HepG2 (cell line): ENCODE data around the gene TRPM1. TPM values are rescaled to one million over a fixed set of nuclear protein-coding genes. Genes with fewer than 3 reads are reported as not detected.

Experiments
- ATAC-seq: fragments of 200-7000 bp; cut with Tn5 transposase; 3 replicates; pipeline ENCODE4 v1.9.1; 2020; ENCODE audit warnings: mild to moderate bottlenecking, moderate library complexity
- BruUV-seq: library from RNA; stranded (reverse); fragments of 400-500 nt; replicated peaks from 2 replicates; lab custom pipeline; 2021; lab: Mats Ljungman, UMichigan
- CTCF ChIA-PET: fragments of 300-600 bp; formaldehyde crosslinking; extraction: SDS; loops from one replicate; lab custom pipeline; 2021; ENCODE audit warnings: low total read pairs, inconsistent platforms, low intra/inter-chr PET ratio; lab: Yijun Ruan, JAX
- POLR2A ChIA-PET: fragments of 350-600 bp; sonication (Branson Sonifier 250); formaldehyde crosslinking; loops from one replicate; lab custom pipeline; 2020; ENCODE audit warnings: antibody characterized with exemption, inconsistent platforms; lab: Yijun Ruan, JAX
- DNase-seq: peaks from one replicate; pipeline ENCODE4 v3.0.0-alpha.2; 2015; ENCODE audit warnings: low spot score
- FAIRE-seq: peaks from 3 replicates; lab custom pipeline; 2011; peaks lifted over from hg19 to GRCh38; lab: Jason Lieb, UNC
- H2AFZ ChIP-seq: one replicate; pipeline ENCODE4 v1.6.1; 2011; ENCODE audit warnings: low read length, inconsistent platforms
- H3K27ac ChIP-seq: fragments of 300-600 bp; 3 replicates; pipeline ENCODE4 v1.8.0; 2011; ENCODE audit warnings: mixed run types, mild to moderate bottlenecking, mixed read lengths, low read length, inconsistent platforms; ENCODE audit not compliant: insufficient read depth; ENCODE audit errors: extremely low read length
- H3K27me3 ChIP-seq, 2 experiments: fragments of 200-600 bp in 1 of 2; 2 replicates in 1 of 2; 3 replicates in 1 of 2; pipeline versions ENCODE4 v1.6.0 to v1.8.0; 2011; ENCODE audit warnings: low read length in 2 of 2, mild to moderate bottlenecking in 2 of 2, moderate library complexity in 2 of 2, inconsistent platforms in 1 of 2; ENCODE audit not compliant: insufficient read depth in 2 of 2, control insufficient read depth in 1 of 2
- H3K36me3 ChIP-seq, 2 experiments: fragments of 200-600 bp in 1 of 2; replicated peaks in 1 of 2; 2 replicates in 1 of 2; 3 replicates in 1 of 2; pipeline versions ENCODE4 v1.5.1 to v1.8.0; 2011; ENCODE audit warnings: low read length in 2 of 2, inconsistent platforms in 1 of 2; ENCODE audit not compliant: insufficient read depth in 2 of 2, control insufficient read depth in 1 of 2
- H3K4me1 ChIP-seq: 2 replicates; pipeline ENCODE4 v1.5.1; 2012; ENCODE audit warnings: low read length, inconsistent platforms; ENCODE audit not compliant: insufficient read depth
- H3K4me2 ChIP-seq: 2 replicates; pipeline ENCODE4 v1.6.0; 2011; ENCODE audit warnings: low read depth, low read length, inconsistent platforms
- H3K4me3 ChIP-seq, 3 experiments: fragments of 200-600 bp in 1 of 3; sonication (generic), shearing (Covaris generic) in 1 of 3; replicated peaks in 1 of 3; 2 replicates each; pipeline ENCODE4 v1.5.1; 2011 to 2016; ENCODE audit warnings: low read length in 3 of 3, inconsistent platforms in 2 of 3, low read depth in 2 of 3, mild to moderate bottlenecking in 2 of 3, control low read depth in 1 of 3, mixed read lengths in 1 of 3; ENCODE audit not compliant: insufficient read depth in 1 of 3
- H3K79me2 ChIP-seq: one replicate; pipeline ENCODE4 v1.6.1; 2011; ENCODE audit warnings: low read length, inconsistent platforms; ENCODE audit not compliant: insufficient read depth
- H3K9ac ChIP-seq: 2 replicates; pipeline ENCODE4 v1.6.0; 2011; ENCODE audit warnings: mild to moderate bottlenecking, low read depth, low read length, inconsistent platforms; ENCODE audit not compliant: insufficient read depth
- H3K9me3 ChIP-seq: 2 replicates; pipeline ENCODE4 v1.5.1; 2012; ENCODE audit warnings: mild to moderate bottlenecking, low read length
- H4K20me1 ChIP-seq: 2 replicates; pipeline ENCODE4 v1.6.0; 2011; ENCODE audit warnings: inconsistent platforms, mild to moderate bottlenecking, low read length, moderate library complexity; ENCODE audit not compliant: insufficient read depth
- ATF7 ChIP-seq, 2 experiments: fragments of 450-650 bp in 1 of 2; sonication (generic) in 1 of 2; formaldehyde crosslinking in 1 of 2; IDR thresholded peaks; 2 replicates each; pipeline versions ENCODE4 v1.4.0 to v1.6.1; 2016 to 2020; ENCODE audit warnings: antibody characterized with exemption in 1 of 2, mild to moderate bottlenecking in 1 of 2, missing genetic modification reagents in 1 of 2
- ISX ChIP-seq: sonication (generic); formaldehyde crosslinking; conservative IDR thresholded peaks from 2 replicates; pipeline ENCODE4 v1.5.0; 2020; ENCODE audit warnings: missing genetic modification reagents
- MAX ChIP-seq: IDR thresholded peaks from 2 replicates; pipeline ENCODE4 v1.6.1; 2012; ENCODE audit warnings: inconsistent platforms
- NFKB2 ChIP-seq: sonication (generic); formaldehyde crosslinking; IDR thresholded peaks from 2 replicates; pipeline ENCODE4 v1.4.0; 2020; ENCODE audit warnings: missing genetic modification reagents, borderline replicate concordance
- PAX8 ChIP-seq: sonication (generic); formaldehyde crosslinking; IDR thresholded peaks from 2 replicates; pipeline ENCODE4 v1.8.0; 2022; ENCODE audit warnings: mild to moderate bottlenecking, missing genetic modification reagents, borderline replicate concordance
- SATB2 ChIP-seq: sonication (generic); formaldehyde crosslinking; IDR thresholded peaks from 2 replicates; pipeline ENCODE4 v1.5.0; 2020; ENCODE audit warnings: missing genetic modification reagents
- TMF1 ChIP-seq: sonication (generic); formaldehyde crosslinking; IDR thresholded peaks from 2 replicates; pipeline ENCODE4 v1.8.1; 2022; ENCODE audit warnings: low read depth, missing genetic modification reagents
- ZBTB1 ChIP-seq: sonication (generic); formaldehyde crosslinking; IDR thresholded peaks from 2 replicates; pipeline ENCODE4 v1.4.0; 2020; ENCODE audit warnings: missing genetic modification reagents, borderline replicate concordance
- ZBTB49 ChIP-seq: sonication (generic); formaldehyde crosslinking; IDR thresholded peaks from 2 replicates; pipeline ENCODE4 v1.4.0; 2020; ENCODE audit warnings: missing genetic modification reagents, borderline replicate concordance
- ZFP1 ChIP-seq: IDR thresholded peaks from 2 replicates; pipeline ENCODE4 v1.6.1; 2016
- ZMYM4 ChIP-seq: sonication (generic); formaldehyde crosslinking; IDR thresholded peaks from 2 replicates; pipeline ENCODE4 v1.8.1; 2023; ENCODE audit warnings: mild to moderate bottlenecking, missing genetic modification reagents
- ZNF263 ChIP-seq: sonication (generic); formaldehyde crosslinking; IDR thresholded peaks from 2 replicates; pipeline ENCODE4 v1.4.0; 2020; ENCODE audit warnings: missing genetic modification reagents
- ZNF280D ChIP-seq: sonication (generic); formaldehyde crosslinking; IDR thresholded peaks from 2 replicates; pipeline ENCODE4 v1.5.1; 2020; ENCODE audit warnings: mild to moderate bottlenecking, missing genetic modification reagents
- ZNF557 ChIP-seq: sonication (generic); formaldehyde crosslinking; IDR thresholded peaks from 2 replicates; pipeline ENCODE4 v1.4.0; 2020; ENCODE audit warnings: missing genetic modification reagents
- ZNF670 ChIP-seq: sonication (generic); formaldehyde crosslinking; IDR thresholded peaks from 2 replicates; pipeline ENCODE4 v1.8.0; 2022; ENCODE audit warnings: mild to moderate bottlenecking, missing genetic modification reagents, borderline replicate concordance
- ZNF672 ChIP-seq: sonication (generic); formaldehyde crosslinking; IDR thresholded peaks from 2 replicates; pipeline ENCODE4 v1.8.1; 2022; ENCODE audit warnings: missing genetic modification reagents
- WGBS: methylation state at CpG from one replicate; pipeline ENCODE4 v1.1.6; 2017; ENCODE audit warnings: low lambda C conversion rate; 5-methylcytosine and 5-hydroxymethylcytosine counted together
- in situ Hi-C: cut with HindIII; loops from 2 replicates; pipeline ENCODE4 v1.10.0; 2017; ENCODE audit warnings: low pct_unique_long_range_greater_than_20kb; ENCODE audit not compliant: extremely low pct_ligation_motif_present
- intact Hi-C: fragments of 100-400 bp; cut with micrococcal nuclease; formaldehyde crosslinking; loops from one replicate; pipeline ENCODE4 v1.10.0; 2022; ENCODE audit not compliant: unreplicated experiment
- polyA plus RNA-seq, 8 experiments: library from polyadenylated mRNA; depleted of rRNA in 3 of 8; stranded (reverse) in 7 of 8; unstranded in 1 of 8; fragments of >200 nt; fragmentation: Illumina TruSeq in 4 of 8; extraction: Trizol in 4 of 8; gene quantifications; 2 replicates each; pipeline versions ENCODE4 v1.2.1 to v1.2.3, GENCODE V29; 2011 to 2016; ENCODE audit warnings: low read depth in 4 of 8, missing spikeins in 1 of 8, mixed read lengths in 1 of 8; ENCODE audit not compliant: insufficient read depth in 1 of 8
- total RNA-seq, 5 experiments: library from RNA; depleted of rRNA; stranded (reverse); fragments of >200 nt; fragmentation: Illumina TruSeq; extraction: Trizol; gene quantifications; 2 replicates each; pipeline ENCODE4 v1.2.3, GENCODE V29; 2016; ENCODE audit warnings: low read depth in 1 of 5

The TRPM1 gene
- total and polyA plus RNA-seq, 2 of the 13 experiments (the other 11 are each of a cell fraction or from before 2014, with no cell fraction given) = not detected

- Histone ChIP-seq H3K4me1 (peaks cover 19% of the 10 kb centered on the region), H3K9me3 (no peaks in the 10 kb centered on the region), H3K4me3 (no peak overlapping the region), H3K27ac (no peak overlapping the region), H2AFZ (no peak overlapping the region), H3K36me3 (no peaks in the 10 kb centered on the region), H3K9ac (no peak overlapping the region), H4K20me1 (no peaks in the 10 kb centered on the region), H3K4me2 (no peak overlapping the region), H3K27me3 (peaks cover 0 to 17% of the 10 kb centered on the region in 2 experiments; a peak in 3 of 5 replicates), H3K79me2 (no peaks in the 10 kb centered on the region)
- BruUV-seq = no TSS peak
- WGBS = 19% methylated on average over 6 of the region's 6 CpGs
- ATAC-seq (no peak), DNase-seq (no peak), FAIRE-seq (no peak)
- ChIA-PET POLR2A (no interaction called here), CTCF (no interaction called here)
- intact Hi-C loops = no loop called here
- in situ Hi-C loops = no loop called here
- no peak for TF ChIP-seq MAX
- TF ChIP-seq ZNF280D (CRISPR knock-in tag) = no peak
- TF ChIP-seq ATF7 (IDR thresholded peaks at IDR 0.05) = no peak
- TF ChIP-seq ATF7 (CRISPR knock-in tag; IDR thresholded peaks at IDR 0.05) = no peak
- no peak for TF ChIP-seq ZNF670 (CRISPR knock-in tag)
- TF ChIP-seq ZNF557 (CRISPR knock-in tag) = no peak
- no peak for TF ChIP-seq TMF1 (CRISPR knock-in tag)
- no peak for TF ChIP-seq ZNF672 (CRISPR knock-in tag)
- no peak for TF ChIP-seq ZBTB1 (CRISPR knock-in tag)
- no peak for TF ChIP-seq SATB2 (CRISPR knock-in tag)
- no peak for TF ChIP-seq PAX8
- TF ChIP-seq ZNF263 (CRISPR knock-in tag) = no peak
- no peak for TF ChIP-seq ZFP1 (CRISPR knock-in tag)
- TF ChIP-seq ISX (CRISPR knock-in tag) = no peak
- no peak for TF ChIP-seq ZBTB49
- TF ChIP-seq ZMYM4 = no peak
- TF ChIP-seq NFKB2 (CRISPR knock-in tag) = no peak
Observed at GRCh38 chr15:31100738-31101137, 787 bp downstream of the TRPM1 start.
